Keratinocyte (primary cell): ENCODE measurements around the gene TCERG1L.

ENCODE experiments used
- EZH2 ChIP-seq: IDR thresholded peaks from one replicate; pipeline ENCODE4 v1.6.1; 2012; ENCODE audit warnings: inconsistent platforms, mild to moderate bottlenecking, low read length, moderate library complexity
- TF ChIP-seq, protein P1 (sequence below), 3 experiments: IDR thresholded peaks in 1 of 3; conservative IDR thresholded peaks in 1 of 3; optimal IDR thresholded peaks in 1 of 3; 2 replicates in 2 of 3; 3 replicates in 1 of 3; pipeline versions ENCODE3 to v1.5.1; 2011; ENCODE audit warnings: low read length in 3 of 3, mild to moderate bottlenecking in 3 of 3, moderate library complexity in 2 of 3, control low read depth in 1 of 3, inconsistent platforms in 1 of 3; ENCODE audit not compliant: insufficient read depth in 2 of 3; ENCODE audit errors: extremely low read depth in 1 of 3

DNA sequence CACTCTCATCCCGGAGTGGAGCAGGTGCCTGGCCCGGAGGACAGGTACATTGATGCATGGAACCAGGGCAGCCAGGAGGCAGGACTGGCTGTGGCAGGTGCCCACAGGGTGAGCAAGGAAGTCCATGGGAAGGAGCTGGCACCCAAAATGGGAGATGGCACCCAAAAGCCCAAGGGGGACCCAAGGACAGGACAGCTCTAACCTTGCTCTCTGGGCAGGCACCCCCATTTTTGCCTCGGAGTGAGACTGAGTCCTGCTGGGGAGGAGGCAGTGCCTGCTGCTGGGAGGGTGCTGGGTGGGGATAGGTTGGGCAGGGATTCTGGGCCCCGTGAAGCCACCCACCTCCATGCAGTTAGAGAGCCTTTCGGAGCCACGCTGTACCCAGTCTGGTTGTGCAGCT lies 234.5 kb downstream of the TCERG1L start:
- TF ChIP-seq, protein P1, sequence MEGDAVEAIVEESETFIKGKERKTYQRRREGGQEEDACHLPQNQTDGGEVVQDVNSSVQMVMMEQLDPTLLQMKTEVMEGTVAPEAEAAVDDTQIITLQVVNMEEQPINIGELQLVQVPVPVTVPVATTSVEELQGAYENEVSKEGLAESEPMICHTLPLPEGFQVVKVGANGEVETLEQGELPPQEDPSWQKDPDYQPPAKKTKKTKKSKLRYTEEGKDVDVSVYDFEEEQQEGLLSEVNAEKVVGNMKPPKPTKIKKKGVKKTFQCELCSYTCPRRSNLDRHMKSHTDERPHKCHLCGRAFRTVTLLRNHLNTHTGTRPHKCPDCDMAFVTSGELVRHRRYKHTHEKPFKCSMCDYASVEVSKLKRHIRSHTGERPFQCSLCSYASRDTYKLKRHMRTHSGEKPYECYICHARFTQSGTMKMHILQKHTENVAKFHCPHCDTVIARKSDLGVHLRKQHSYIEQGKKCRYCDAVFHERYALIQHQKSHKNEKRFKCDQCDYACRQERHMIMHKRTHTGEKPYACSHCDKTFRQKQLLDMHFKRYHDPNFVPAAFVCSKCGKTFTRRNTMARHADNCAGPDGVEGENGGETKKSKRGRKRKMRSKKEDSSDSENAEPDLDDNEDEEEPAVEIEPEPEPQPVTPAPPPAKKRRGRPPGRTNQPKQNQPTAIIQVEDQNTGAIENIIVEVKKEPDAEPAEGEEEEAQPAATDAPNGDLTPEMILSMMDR (optimal IDR thresholded peaks at IDR 0.05 in 1 of 3, IDR thresholded peaks at IDR 0.05 in 1 of 3, conservative IDR thresholded peaks at IDR 0.05 in 1 of 3; ENCODE audit: extremely low read depth in 1 of 3, insufficient read depth in 2 of 3, low read length in 3 of 3), result no peak
- TF ChIP-seq EZH2, result no peak
